Mesenchymal stem cell (in vitro differentiated cells and primary cell): ENCODE data around the gene PODXL2.

Experiments
- DNase-seq: peaks from one replicate; pipeline ENCODE4 v3.0.0-alpha.2; 2013
- H2AFZ ChIP-seq: one replicate; pipeline ENCODE4 v1.6.1; 2013; ENCODE audit warnings: low read depth, mild to moderate bottlenecking, control low read depth, inconsistent platforms, low read length, moderate library complexity
- H2AK5ac ChIP-seq: 2 replicates; pipeline ENCODE4 v1.6.1; 2013; ENCODE audit warnings: low read length, moderate library complexity, mild to moderate bottlenecking, inconsistent platforms; ENCODE audit not compliant: severe bottlenecking
- H2BK120ac ChIP-seq: one replicate; pipeline ENCODE4 v1.6.1; 2013; ENCODE audit warnings: low read depth, mild to moderate bottlenecking, inconsistent platforms, low read length, moderate library complexity
- H2BK12ac ChIP-seq, 2 experiments: one replicate each; pipeline ENCODE4 v1.6.1; 2013; ENCODE audit warnings: inconsistent platforms in 2 of 2, low read length in 2 of 2, mild to moderate bottlenecking in 2 of 2, moderate library complexity in 2 of 2, control low read depth in 1 of 2
- H2BK15ac ChIP-seq: one replicate; pipeline ENCODE4 v1.6.1; 2013; ENCODE audit warnings: mild to moderate bottlenecking, low read depth, inconsistent platforms; ENCODE audit not compliant: poor library complexity, severe bottlenecking
- H2BK5ac ChIP-seq: 2 replicates; pipeline ENCODE4 v1.6.1; 2013; ENCODE audit warnings: low read depth, mild to moderate bottlenecking, low read length, control low read depth, inconsistent platforms; ENCODE audit not compliant: poor library complexity, severe bottlenecking
- H3K14ac ChIP-seq, 2 experiments: one replicate each; pipeline ENCODE4 v1.6.1; 2013; ENCODE audit warnings: inconsistent platforms in 2 of 2, low read length in 2 of 2, control low read depth in 1 of 2, mild to moderate bottlenecking in 1 of 2, moderate library complexity in 1 of 2
- H3K18ac ChIP-seq, 2 experiments: one replicate each; pipeline ENCODE4 v1.6.1; 2013; ENCODE audit warnings: inconsistent platforms in 2 of 2, low read length in 2 of 2, control low read depth in 1 of 2, low read depth in 1 of 2, mild to moderate bottlenecking in 1 of 2
- H3K23ac ChIP-seq, 2 experiments: one replicate each; pipeline ENCODE4 v1.6.1; 2013; ENCODE audit warnings: inconsistent platforms in 2 of 2, low read length in 2 of 2, mild to moderate bottlenecking in 2 of 2, moderate library complexity in 2 of 2, control low read depth in 1 of 2
- H3K27ac ChIP-seq: 2 replicates; pipeline ENCODE4 v1.5.1; 2013; ENCODE audit warnings: mild to moderate bottlenecking, moderate library complexity, low read length, control low read depth, inconsistent platforms; ENCODE audit not compliant: poor library complexity, severe bottlenecking
- H3K27me3 ChIP-seq, 2 experiments: 2 replicates each; pipeline versions ENCODE4 v1.6.1 to v1.7.0; 2013; ENCODE audit warnings: low read length in 2 of 2, mild to moderate bottlenecking in 2 of 2, moderate library complexity in 2 of 2, control low read depth in 1 of 2, inconsistent platforms in 1 of 2; ENCODE audit not compliant: control insufficient read depth in 1 of 2, insufficient read depth in 1 of 2
- H3K36me3 ChIP-seq, 2 experiments: 2 replicates each; pipeline versions ENCODE4 v1.6.1 to v1.7.0; 2013; ENCODE audit warnings: low read length in 2 of 2, control low read depth in 1 of 2, inconsistent platforms in 1 of 2, low read depth in 1 of 2, mild to moderate bottlenecking in 1 of 2; ENCODE audit not compliant: insufficient read depth in 2 of 2, control insufficient read depth in 1 of 2
- H3K4ac ChIP-seq, 2 experiments: one replicate each; pipeline ENCODE4 v1.6.1; 2013; ENCODE audit warnings: inconsistent platforms in 2 of 2, low read length in 2 of 2, mild to moderate bottlenecking in 2 of 2, moderate library complexity in 2 of 2, control low read depth in 1 of 2, low read depth in 1 of 2
- H3K4me1 ChIP-seq: 2 replicates; pipeline ENCODE4 v1.6.1; 2013; ENCODE audit warnings: low read depth, low read length, control low read depth; ENCODE audit not compliant: control insufficient read depth, insufficient read depth
- H3K4me2 ChIP-seq: 2 replicates; pipeline ENCODE4 v1.6.1; 2013; ENCODE audit warnings: low read length, mild to moderate bottlenecking, inconsistent platforms; ENCODE audit not compliant: poor library complexity, severe bottlenecking
- H3K4me3 ChIP-seq, 2 experiments: 2 replicates each; pipeline versions ENCODE4 v1.5.1 to v1.7.0; 2013; ENCODE audit warnings: low read length in 2 of 2, mild to moderate bottlenecking in 2 of 2, control low read depth in 1 of 2, low read depth in 1 of 2; ENCODE audit not compliant: insufficient read depth in 1 of 2
- H3K79me1 ChIP-seq: replicated peaks from 2 replicates; pipeline ENCODE4 v1.6.1; 2013; ENCODE audit warnings: mild to moderate bottlenecking, control low read depth, low read length, inconsistent platforms; ENCODE audit not compliant: poor library complexity, severe bottlenecking
- H3K9ac ChIP-seq: 2 replicates; pipeline ENCODE4 v1.7.0; 2013; ENCODE audit warnings: mild to moderate bottlenecking, low read length, moderate library complexity
- H3K9me3 ChIP-seq: 2 replicates; pipeline ENCODE4 v1.7.0; 2013; ENCODE audit warnings: mild to moderate bottlenecking, low read length; ENCODE audit not compliant: control insufficient read depth
- H4K8ac ChIP-seq: one replicate; pipeline ENCODE4 v1.6.1; 2013; ENCODE audit warnings: inconsistent platforms, mild to moderate bottlenecking, low read length, moderate library complexity
- H4K91ac ChIP-seq: one replicate; pipeline ENCODE4 v1.6.1; 2013; ENCODE audit warnings: mild to moderate bottlenecking, low read length, inconsistent platforms
- WGBS: methylation state at CpG from one replicate; pipeline ENCODE4 v1.1.7; 2013; ENCODE audit warnings: mixed read lengths; 5-methylcytosine and 5-hydroxymethylcytosine counted together

Gene PODXL2

GRCh38 chr3:127665586-127665985 lies 36.6 kb downstream of the PODXL2 start:
- no peak overlapping the region for H3K9ac ChIP-seq

GRCh38 chr3:127666676-127667075 lies 37.7 kb downstream of the PODXL2 start:
- H3K9me3 ChIP-seq: no peaks in the 10 kb centered on the region
- no peak overlapping the region for H3K4me3 ChIP-seq
- H2BK15ac ChIP-seq: no peak overlapping the region
- H3K9ac ChIP-seq: no peak overlapping the region
- H3K27ac ChIP-seq: no peak overlapping the region
- H3K14ac ChIP-seq: no peak overlapping the region
- H3K79me1 ChIP-seq: no peaks in the 10 kb centered on the region
- no peak overlapping the region for H3K4me2 ChIP-seq
- WGBS: 85% methylated on average over 2 of the region's 2 CpGs
- H4K8ac ChIP-seq: no peak overlapping the region
- no peak overlapping the region for H2AK5ac ChIP-seq
- H2AFZ ChIP-seq: no peak overlapping the region
- H3K4ac ChIP-seq: no peak overlapping the region
- DNase-seq: no peak
- H4K91ac ChIP-seq: no peak overlapping the region
- H3K23ac ChIP-seq: no peak overlapping the region
- no peak overlapping the region for H2BK120ac ChIP-seq
- no peak overlapping the region for H2BK12ac ChIP-seq
- H2BK5ac ChIP-seq: no peak overlapping the region
- no peak overlapping the region for H3K18ac ChIP-seq
- H3K4me1 ChIP-seq: peaks cover 4% of the 10 kb centered on the region
- no peaks in the 10 kb centered on the region for H3K36me3 ChIP-seq
- H3K27me3 ChIP-seq: no peaks in the 10 kb centered on the region

More at GRCh38 chr3:127665586-127665985, 36.6 kb downstream of the PODXL2 start:
- H3K27ac ChIP-seq: no peak overlapping the region
- H4K91ac ChIP-seq: no peak overlapping the region
- 92% methylated on average over 2 of the region's 3 CpGs for WGBS
- no peak overlapping the region for H3K4ac ChIP-seq
- no peak overlapping the region for H2BK120ac ChIP-seq
- H3K4me2 ChIP-seq: no peak overlapping the region
- H3K18ac ChIP-seq: no peak overlapping the region
- H3K4me1 ChIP-seq: no peaks in the 10 kb centered on the region
- H3K79me1 ChIP-seq: no peaks in the 10 kb centered on the region
- no peak overlapping the region for H3K4me3 ChIP-seq
- H3K23ac ChIP-seq: no peak overlapping the region
- H3K27me3 ChIP-seq: no peaks in the 10 kb centered on the region
- H2AK5ac ChIP-seq: no peak overlapping the region
- no peak for DNase-seq
- no peak overlapping the region for H2BK12ac ChIP-seq
- no peak overlapping the region for H2BK15ac ChIP-seq
- H3K36me3 ChIP-seq: no peaks in the 10 kb centered on the region
- no peak overlapping the region for H4K8ac ChIP-seq
- no peak overlapping the region for H2AFZ ChIP-seq
- no peak overlapping the region for H3K14ac ChIP-seq
- no peak overlapping the region for H2BK5ac ChIP-seq
- no peaks in the 10 kb centered on the region for H3K9me3 ChIP-seq

DNA sequence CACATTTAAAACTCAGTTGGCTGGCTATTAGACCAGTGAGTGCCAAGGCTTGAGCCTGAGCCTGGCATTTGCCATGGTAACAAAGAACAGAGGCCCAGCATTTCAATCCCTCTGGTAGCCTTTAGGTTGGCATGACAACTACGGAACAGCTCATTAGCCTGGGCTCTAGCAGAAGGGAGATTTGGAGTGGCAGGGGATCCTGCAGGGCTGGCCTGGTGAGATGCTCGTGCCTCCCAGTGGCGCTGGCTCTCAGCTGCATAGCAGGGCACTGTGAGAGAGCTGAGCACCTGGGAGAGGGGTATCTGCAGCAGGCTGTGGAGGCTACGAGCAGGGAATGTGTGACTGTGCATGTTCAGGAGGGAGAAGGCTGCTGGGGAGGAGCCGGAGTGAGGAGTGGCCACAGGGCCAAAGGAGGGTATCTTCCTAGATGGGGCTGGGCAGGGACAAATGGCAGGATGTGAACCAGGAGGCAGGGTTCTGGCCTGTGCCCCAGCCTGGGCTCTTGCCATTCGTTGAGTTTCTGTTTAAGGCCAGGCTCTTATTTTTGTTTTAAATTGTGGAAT lies 38.2 kb downstream of the PODXL2 start:
- Histone ChIP-seq H3K14ac (no peak overlapping the region), H3K27me3 (no peaks in the 10 kb centered on the region), H3K18ac (no peak overlapping the region), H2BK12ac (no peak overlapping the region), H3K4ac (no peak overlapping the region), H2BK120ac (no peak overlapping the region), H3K4me1 (peaks cover 9% of the 10 kb centered on the region), H4K8ac (no peak overlapping the region), H3K4me2 (no peak overlapping the region), H2BK5ac (no peak overlapping the region), H3K4me3 (no peak overlapping the region), H3K36me3 (no peaks in the 10 kb centered on the region), H4K91ac (no peak overlapping the region), H2BK15ac (no peak overlapping the region), H3K9me3 (no peaks in the 10 kb centered on the region), H3K9ac (no peak overlapping the region), H3K23ac (no peak overlapping the region), H2AFZ (no peak overlapping the region), H3K79me1 (peaks cover 3% of the 10 kb centered on the region), H3K27ac (no peak overlapping the region), H2AK5ac (no peak overlapping the region)
- no peak for DNase-seq
- WGBS: 81% methylated on average over 5 of the region's 6 CpGs

GRCh38 chr3:127668906-127669305 lies 39.9 kb downstream of the PODXL2 start:
- Histone ChIP-seq H3K14ac (no peak overlapping the region), H3K4me3 (no peak overlapping the region)
- WGBS: 88% methylated on average over 7 of the region's 7 CpGs

More at GRCh38 chr3:127668906-127669305, 39.9 kb downstream of the PODXL2 start:
- no peak overlapping the region for H3K18ac ChIP-seq
- peaks cover 11% of the 10 kb centered on the region for H3K79me1 ChIP-seq
- no peak overlapping the region for H3K23ac ChIP-seq
- H4K91ac ChIP-seq: no peak overlapping the region
- H3K4me1 ChIP-seq: peaks cover 18% of the 10 kb centered on the region
- H3K4me2 ChIP-seq: no peak overlapping the region
- H3K9ac ChIP-seq: no peak overlapping the region
- H3K27ac ChIP-seq: no peak overlapping the region
- H2AK5ac ChIP-seq: no peak overlapping the region
- no peak overlapping the region for H2BK12ac ChIP-seq
- no peaks in the 10 kb centered on the region for H3K36me3 ChIP-seq
- no peak for DNase-seq
- H2BK15ac ChIP-seq: no peak overlapping the region
- H4K8ac ChIP-seq: no peak overlapping the region
- no peaks in the 10 kb centered on the region for H3K9me3 ChIP-seq
- H3K4ac ChIP-seq: no peak overlapping the region
- H2BK5ac ChIP-seq: no peak overlapping the region
- no peaks in the 10 kb centered on the region for H3K27me3 ChIP-seq
- H2BK120ac ChIP-seq: no peak overlapping the region
- H2AFZ ChIP-seq: no peak overlapping the region
